ENCODE results near the gene SCARB1.

Gene SCARB1

DNA sequence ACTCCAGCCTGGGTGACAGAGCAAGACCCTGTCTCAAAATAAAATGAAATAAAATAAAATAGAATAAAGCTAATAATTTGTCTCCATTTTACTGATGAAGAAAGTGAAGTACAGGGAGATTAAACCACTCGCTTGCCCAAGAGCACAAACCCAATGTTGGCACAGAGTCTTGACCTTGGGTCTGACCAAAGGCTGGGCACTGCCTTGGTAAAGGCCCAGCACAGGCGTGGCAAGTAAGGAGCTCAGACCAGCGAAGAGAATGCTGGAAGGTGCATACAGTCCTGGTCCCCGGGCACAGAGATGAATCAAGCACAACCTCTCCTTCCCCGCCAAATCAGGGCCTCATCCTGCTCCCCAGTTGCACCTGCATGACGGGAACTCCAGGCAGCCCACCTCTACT, 26.9 kb downstream of the SCARB1 start:
- no peak overlapping the region for H3K4me2 ChIP-seq (ENCODE audit: low read depth, low read length)

DNA sequence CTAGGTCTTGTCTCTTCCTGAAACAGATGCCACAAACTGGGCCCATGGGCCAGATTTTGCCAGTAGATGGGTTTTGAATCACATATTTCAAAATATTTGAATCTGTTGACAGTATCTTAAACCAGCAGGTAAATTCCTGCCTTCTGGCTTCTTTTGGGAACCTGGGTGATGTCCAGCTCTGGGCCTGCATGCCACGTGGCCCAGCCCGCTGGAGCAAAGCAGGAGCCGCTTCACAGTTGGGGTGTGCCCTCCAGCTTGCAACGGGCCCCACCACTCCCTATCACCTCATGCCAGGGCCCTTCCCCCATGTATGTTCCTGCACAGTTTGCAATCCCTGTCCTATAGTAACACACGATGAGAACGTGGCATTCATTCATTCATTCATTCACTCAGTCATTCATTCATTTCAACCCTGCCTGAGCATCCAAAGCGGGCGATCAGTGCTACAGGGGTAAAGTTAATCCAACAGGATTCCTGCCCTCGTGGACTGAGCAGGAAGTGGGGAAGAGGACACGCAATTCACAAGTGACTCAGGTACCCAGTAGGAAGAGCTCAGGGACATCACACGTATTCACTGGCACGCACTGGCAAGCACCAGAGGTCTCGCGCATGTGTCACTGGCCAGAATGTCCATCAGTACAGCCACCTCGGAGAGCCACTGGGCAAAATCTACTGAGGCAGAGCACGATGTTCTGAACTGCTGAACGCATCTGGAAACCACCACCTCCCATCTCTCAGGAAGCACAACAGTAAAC, 27.8 kb downstream of the SCARB1 start:
- TF ChIP-seq, protein P1, sequence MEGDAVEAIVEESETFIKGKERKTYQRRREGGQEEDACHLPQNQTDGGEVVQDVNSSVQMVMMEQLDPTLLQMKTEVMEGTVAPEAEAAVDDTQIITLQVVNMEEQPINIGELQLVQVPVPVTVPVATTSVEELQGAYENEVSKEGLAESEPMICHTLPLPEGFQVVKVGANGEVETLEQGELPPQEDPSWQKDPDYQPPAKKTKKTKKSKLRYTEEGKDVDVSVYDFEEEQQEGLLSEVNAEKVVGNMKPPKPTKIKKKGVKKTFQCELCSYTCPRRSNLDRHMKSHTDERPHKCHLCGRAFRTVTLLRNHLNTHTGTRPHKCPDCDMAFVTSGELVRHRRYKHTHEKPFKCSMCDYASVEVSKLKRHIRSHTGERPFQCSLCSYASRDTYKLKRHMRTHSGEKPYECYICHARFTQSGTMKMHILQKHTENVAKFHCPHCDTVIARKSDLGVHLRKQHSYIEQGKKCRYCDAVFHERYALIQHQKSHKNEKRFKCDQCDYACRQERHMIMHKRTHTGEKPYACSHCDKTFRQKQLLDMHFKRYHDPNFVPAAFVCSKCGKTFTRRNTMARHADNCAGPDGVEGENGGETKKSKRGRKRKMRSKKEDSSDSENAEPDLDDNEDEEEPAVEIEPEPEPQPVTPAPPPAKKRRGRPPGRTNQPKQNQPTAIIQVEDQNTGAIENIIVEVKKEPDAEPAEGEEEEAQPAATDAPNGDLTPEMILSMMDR (IDR thresholded peaks at IDR 0.05; ENCODE audit: low read length), result no peak
- no peak for TF ChIP-seq EZH2phosphoT487 (IDR thresholded peaks at IDR 0.05; ENCODE audit: low read length)
- no peak for TF ChIP-seq EZH2 (optimal IDR thresholded peaks at IDR 0.05; ENCODE audit: low read depth, low read length)
- Histone ChIP-seq H3K27me3 (replicated peaks; ENCODE audit: insufficient read depth, low read length) (no peaks in the 10 kb centered on the region), H3K4me1 (ENCODE audit: low read length) (no peaks in the 10 kb centered on the region), H3K27ac (ENCODE audit: low read length) (no peak overlapping the region), H3K4me3 (ENCODE audit: low read length) (no peak overlapping the region), H3K9me2 (replicated peaks; ENCODE audit: insufficient read depth, low read length) (no peaks in the 10 kb centered on the region), H3F3A (ENCODE audit: insufficient read depth, low read length) (no peaks in the 10 kb centered on the region), H3K9me3 (replicated peaks; ENCODE audit: insufficient read depth, low read length) (no peaks in the 10 kb centered on the region), H3K4me2 (ENCODE audit: low read depth, low read length) (no peak overlapping the region), H4K20me1 (ENCODE audit: insufficient read depth, low read length) (no peaks in the 10 kb centered on the region), H2AFZ (ENCODE audit: low read length) (no peak overlapping the region), H3K9ac (ENCODE audit: low read length) (no peak overlapping the region), H3K36me3 (replicated peaks; ENCODE audit: insufficient read depth, low read length) (no peaks in the 10 kb centered on the region), H3K79me2 (ENCODE audit: low read length) (no peaks in the 10 kb centered on the region)
- DNase-seq, result no peak

More for the DNA sequence above, 26.9 kb downstream of the SCARB1 start:
- H4K20me1 ChIP-seq (ENCODE audit: insufficient read depth, low read length), result no peaks in the 10 kb centered on the region
- H2AFZ ChIP-seq (ENCODE audit: low read length), result no peak overlapping the region
- H3K79me2 ChIP-seq (ENCODE audit: low read length), result no peaks in the 10 kb centered on the region
- no peak overlapping the region for H3K4me3 ChIP-seq (ENCODE audit: low read length)
- no peak overlapping the region for H3K27ac ChIP-seq (ENCODE audit: low read length)
- no peak overlapping the region for H3K9ac ChIP-seq (ENCODE audit: low read length)
- no peak for TF ChIP-seq EZH2 (optimal IDR thresholded peaks at IDR 0.05; ENCODE audit: low read depth, low read length)
- TF ChIP-seq, protein P1 (IDR thresholded peaks at IDR 0.05; ENCODE audit: low read length), result no peak
- TF ChIP-seq EZH2phosphoT487 (IDR thresholded peaks at IDR 0.05; ENCODE audit: low read length), result no peak
- no peak for DNase-seq
- H3K9me2 ChIP-seq (replicated peaks; ENCODE audit: insufficient read depth, low read length), result no peaks in the 10 kb centered on the region
- H3K36me3 ChIP-seq (replicated peaks; ENCODE audit: insufficient read depth, low read length), result no peaks in the 10 kb centered on the region
- no peaks in the 10 kb centered on the region for H3K27me3 ChIP-seq (replicated peaks; ENCODE audit: insufficient read depth, low read length)
- H3F3A ChIP-seq (ENCODE audit: insufficient read depth, low read length), result no peaks in the 10 kb centered on the region
- H3K4me1 ChIP-seq (ENCODE audit: low read length), result no peaks in the 10 kb centered on the region
- H3K9me3 ChIP-seq (replicated peaks; ENCODE audit: insufficient read depth, low read length), result no peaks in the 10 kb centered on the region

DNA sequence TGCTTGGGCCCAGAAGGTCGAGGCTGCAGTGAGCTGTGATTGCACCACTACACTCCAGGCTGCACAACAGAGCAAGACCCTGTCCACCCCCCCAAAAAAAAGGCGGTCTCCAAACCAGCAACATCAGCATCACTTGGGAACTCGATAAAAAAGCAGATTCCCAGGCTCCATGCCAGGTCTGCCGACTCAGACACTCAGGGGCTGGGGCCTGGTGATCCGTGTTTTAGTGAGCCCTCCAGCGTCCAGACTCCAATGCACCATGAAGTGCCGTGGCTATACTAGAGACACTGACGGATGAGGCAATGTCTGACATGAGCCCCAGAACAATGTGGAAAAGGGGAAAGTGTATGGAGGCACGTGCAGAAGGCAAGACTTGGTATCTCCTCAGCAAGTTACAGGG, 28.8 kb downstream of the SCARB1 start:
- no peak overlapping the region for H3K4me3 ChIP-seq (ENCODE audit: low read length)
- no peak overlapping the region for H3K9ac ChIP-seq (ENCODE audit: low read length)
- no peak for DNase-seq
- no peaks in the 10 kb centered on the region for H4K20me1 ChIP-seq (ENCODE audit: insufficient read depth, low read length)
- no peaks in the 10 kb centered on the region for H3K36me3 ChIP-seq (replicated peaks; ENCODE audit: insufficient read depth, low read length)
- no peaks in the 10 kb centered on the region for H3K9me3 ChIP-seq (replicated peaks; ENCODE audit: insufficient read depth, low read length)
- no peaks in the 10 kb centered on the region for H3K4me1 ChIP-seq (ENCODE audit: low read length)
- H3K27ac ChIP-seq (ENCODE audit: low read length), result no peak overlapping the region
- H3K27me3 ChIP-seq (replicated peaks; ENCODE audit: insufficient read depth, low read length), result no peaks in the 10 kb centered on the region
- H3F3A ChIP-seq (ENCODE audit: insufficient read depth, low read length), result no peaks in the 10 kb centered on the region
- H3K4me2 ChIP-seq (ENCODE audit: low read depth, low read length), result no peak overlapping the region
- no peak for TF ChIP-seq EZH2phosphoT487 (IDR thresholded peaks at IDR 0.05; ENCODE audit: low read length)
- TF ChIP-seq, protein P1 (IDR thresholded peaks at IDR 0.05; ENCODE audit: low read length), result no peak
- no peak for TF ChIP-seq EZH2 (optimal IDR thresholded peaks at IDR 0.05; ENCODE audit: low read depth, low read length)
- H3K79me2 ChIP-seq (ENCODE audit: low read length), result no peaks in the 10 kb centered on the region
- H2AFZ ChIP-seq (ENCODE audit: low read length), result no peak overlapping the region
- H3K9me2 ChIP-seq (replicated peaks; ENCODE audit: insufficient read depth, low read length), result no peaks in the 10 kb centered on the region
